ENCODE results near the gene TRIM75. TPM values are rescaled to one million over a fixed set of nuclear protein-coding genes. Genes with fewer than 3 reads are reported as not detected.

TRIM75 gene
- total and polyA plus RNA-seq, 2 of the 13 experiments (the other 11 are each of a cell fraction or from before 2014, with no cell fraction given), result not detected

DNA sequence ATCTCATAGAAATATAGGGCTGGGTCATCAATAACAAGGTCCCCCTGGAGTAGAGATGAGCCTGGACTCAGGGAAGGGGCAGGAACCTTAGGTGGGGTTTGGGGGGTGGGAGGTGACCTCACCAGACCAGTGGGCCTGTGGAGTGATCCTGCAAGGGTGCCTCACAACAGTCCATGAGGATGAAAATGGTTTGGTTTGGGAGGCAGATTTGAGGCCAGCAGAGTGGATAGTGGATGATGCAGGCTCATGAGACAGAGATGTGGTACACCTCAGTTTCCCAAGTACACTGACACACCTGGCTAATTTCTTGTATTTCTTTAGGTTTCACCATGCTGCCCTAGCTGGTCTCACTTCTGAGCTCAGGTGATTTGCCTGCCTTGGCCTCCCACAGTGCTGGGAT, 40.0 kb upstream of the TRIM75 start:
- BruUV-seq (replicated peaks), result no TSS peak
- TF ChIP-seq MXD1 (CRISPR knock-in tag; IDR thresholded peaks at IDR 0.05) (no peak), TCF12 (IDR thresholded peaks at IDR 0.05) (no peak), TCF12 (CRISPR knock-in tag; IDR thresholded peaks at IDR 0.05) (no peak), CCAR2 (optimal IDR thresholded peaks at IDR 0.05; ENCODE audit: low read depth, low read length) (no peak), ZNF574 (CRISPR knock-in tag; IDR thresholded peaks at IDR 0.05) (no peak), TCF7 (IDR thresholded peaks at IDR 0.05; ENCODE audit: low read depth) (no peak), SIX4 (CRISPR knock-in tag; IDR thresholded peaks at IDR 0.05) (no peak), NFATC3 (CRISPR knock-in tag; IDR thresholded peaks at IDR 0.05) (no peak), HNRNPLL (IDR thresholded peaks at IDR 0.05; ENCODE audit: low read depth, low read length, poor library complexity, severe bottlenecking) (no peak), ZNF781 (CRISPR knock-in tag; IDR thresholded peaks at IDR 0.05; ENCODE audit: borderline replicate concordance, not compliant biosample characterization) (no peak)
- TF ChIP-seq, protein P1, sequence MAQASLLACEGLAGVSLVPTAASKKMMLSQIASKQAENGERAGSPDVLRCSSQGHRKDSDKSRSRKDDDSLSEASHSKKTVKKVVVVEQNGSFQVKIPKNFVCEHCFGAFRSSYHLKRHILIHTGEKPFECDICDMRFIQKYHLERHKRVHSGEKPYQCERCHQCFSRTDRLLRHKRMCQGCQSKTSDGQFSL (CRISPR knock-in tag; IDR thresholded peaks at IDR 0.05), result no peak
- H2AFZ ChIP-seq (ENCODE audit: low read length), result no peak overlapping the region
- no peak for FAIRE-seq
- H3K36me3 ChIP-seq (replicated peaks in 1 of 2; ENCODE audit: control insufficient read depth in 1 of 2, insufficient read depth in 2 of 2, low read length in 2 of 2), result no peaks in the 10 kb centered on the region
- no peak overlapping the region for H3K9ac ChIP-seq (ENCODE audit: insufficient read depth, low read depth, low read length)
- H3K79me2 ChIP-seq (ENCODE audit: insufficient read depth, low read length), result no peaks in the 10 kb centered on the region
- no peak overlapping the region for H3K4me2 ChIP-seq (ENCODE audit: low read depth, low read length)
- POLR2A ChIA-PET, result no interaction called here
- no peak overlapping the region for H3K4me3 ChIP-seq (replicated peaks in 1 of 3; ENCODE audit: insufficient read depth in 1 of 3, low read depth in 2 of 3, low read length in 3 of 3)
- intact Hi-C loops (cut with micrococcal nuclease; ENCODE audit: unreplicated experiment) (no loop called here), in situ Hi-C loops (cut with HindIII; ENCODE audit: extremely low pct_ligation_motif_present, low pct_unique_long_range_greater_than_20kb) (no loop called here)
- no peak for ATAC-seq
- H3K27me3 ChIP-seq (ENCODE audit: control insufficient read depth in 1 of 2, insufficient read depth in 2 of 2, low read length in 2 of 2), result peaks cover 2 to 5% of the 10 kb centered on the region in 2 experiments; a peak in 2 of 5 replicates
- DNase-seq (ENCODE audit: low spot score), result no peak
- no peaks in the 10 kb centered on the region for H3K4me1 ChIP-seq (ENCODE audit: insufficient read depth, low read length)
- no peaks in the 10 kb centered on the region for H3K9me3 ChIP-seq (ENCODE audit: low read length)
- H4K20me1 ChIP-seq (ENCODE audit: insufficient read depth, low read length), result no peaks in the 10 kb centered on the region
- CTCF ChIA-PET (ENCODE audit: low intra/inter-chr PET ratio, low total read pairs), result no interaction called here
- no peak overlapping the region for H3K27ac ChIP-seq (ENCODE audit: extremely low read length, insufficient read depth, low read length)
